IMR-90 (cell line): ENCODE data around the gene CAPRIN1. TPM values are rescaled to one million over a fixed set of nuclear protein-coding genes. Genes with fewer than 3 reads are reported as not detected.

Experiments used
- ATAC-seq: fragments of 200-7000 bp; cut with Tn5 transposase; 2 replicates; pipeline ENCODE4 v1.9.1; 2020; ENCODE audit warnings: low read depth, mild to moderate bottlenecking, moderate library complexity
- BruUV-seq: library from RNA; stranded (reverse); fragments of 400-500 nt; replicated peaks from 2 replicates; lab custom pipeline; 2021; lab: Mats Ljungman, UMichigan
- CTCF ChIA-PET: fragments of 300-600 bp; formaldehyde crosslinking; extraction: SDS; loops from one replicate; lab custom pipeline; 2021; ENCODE audit warnings: antibody characterized with exemption; lab: Yijun Ruan, JAX
- POLR2A ChIA-PET: fragments of 300-600 bp; sonication (Branson Sonifier 250); formaldehyde crosslinking; loops from one replicate; lab custom pipeline; 2022; ENCODE audit warnings: antibody characterized with exemption; ENCODE audit not compliant: unreplicated experiment; lab: Charles Lee
- DNase-seq: peaks from one replicate; pipeline ENCODE4 v3.0.0; 2013
- H2AFZ ChIP-seq: replicated peaks from 2 replicates; pipeline ENCODE3; 2013; ENCODE audit warnings: low read length, mild to moderate bottlenecking; ENCODE audit not compliant: poor library complexity
- H2AK5ac ChIP-seq: 2 replicates; pipeline ENCODE4 v1.6.1; 2013; ENCODE audit warnings: low read depth, low read length, inconsistent platforms
- H2AK9ac ChIP-seq: replicated peaks from 2 replicates; pipeline ENCODE3; 2013; ENCODE audit warnings: mild to moderate bottlenecking, low read depth, low read length, moderate library complexity; ENCODE audit not compliant: poor library complexity
- H2BK120ac ChIP-seq: 2 replicates; pipeline ENCODE4 v1.6.1; 2013; ENCODE audit warnings: low read depth, low read length, inconsistent platforms
- H2BK15ac ChIP-seq: 3 replicates; pipeline ENCODE4 v1.6.1; 2013; ENCODE audit warnings: low read depth, low read length, inconsistent platforms
- H2BK20ac ChIP-seq: 2 replicates; pipeline ENCODE4 v1.6.1; 2013; ENCODE audit warnings: low read depth, mild to moderate bottlenecking, inconsistent platforms, low read length, moderate library complexity
- H2BK5ac ChIP-seq: 2 replicates; pipeline ENCODE4 v1.6.1; 2013; ENCODE audit warnings: mild to moderate bottlenecking, low read depth, low read length, inconsistent platforms; ENCODE audit not compliant: poor library complexity, severe bottlenecking
- H3K14ac ChIP-seq: replicated peaks from 2 replicates; pipeline ENCODE4 v1.6.1; 2013; ENCODE audit warnings: low read depth, low read length, inconsistent platforms
- H3K18ac ChIP-seq: 2 replicates; pipeline ENCODE4 v1.6.1; 2013; ENCODE audit warnings: low read depth, low read length, control low read depth
- H3K23ac ChIP-seq: 2 replicates; pipeline ENCODE4 v1.6.1; 2013; ENCODE audit warnings: low read depth, low read length, inconsistent platforms
- H3K27ac ChIP-seq: 2 replicates; pipeline ENCODE4 v1.5.1; 2013; ENCODE audit warnings: mild to moderate bottlenecking, control low read depth, low read length; ENCODE audit not compliant: insufficient read depth
- H3K27me3 ChIP-seq: 2 replicates; pipeline ENCODE4 v1.6.1; 2013; ENCODE audit warnings: low read length; ENCODE audit not compliant: control insufficient read depth, insufficient read depth
- H3K36me3 ChIP-seq: 2 replicates; pipeline ENCODE4 v1.6.1; 2013; ENCODE audit warnings: low read length, mixed read lengths; ENCODE audit not compliant: control insufficient read depth, insufficient read depth
- H3K4ac ChIP-seq: 2 replicates; pipeline ENCODE4 v1.6.1; 2013; ENCODE audit warnings: low read depth, low read length, inconsistent platforms
- H3K4me1 ChIP-seq: 2 replicates; pipeline ENCODE4 v1.6.1; 2013; ENCODE audit warnings: low read length, mixed read lengths; ENCODE audit not compliant: control insufficient read depth, insufficient read depth
- H3K4me2 ChIP-seq: 2 replicates; pipeline ENCODE4 v1.6.1; 2013; ENCODE audit warnings: low read depth, mild to moderate bottlenecking, control low read depth, low read length, moderate library complexity
- H3K4me3 ChIP-seq: 2 replicates; pipeline ENCODE4 v1.5.1; 2013; ENCODE audit warnings: low read depth, mild to moderate bottlenecking, control low read depth, low read length, moderate library complexity; ENCODE audit not compliant: insufficient read depth
- H3K56ac ChIP-seq: 2 replicates; pipeline ENCODE4 v1.6.1; 2013; ENCODE audit warnings: low read length, inconsistent platforms; ENCODE audit not compliant: insufficient read depth; ENCODE audit errors: extremely low read depth
- H3K79me1 ChIP-seq, 2 experiments: 2 replicates each; pipeline ENCODE4 v1.6.1; 2013; ENCODE audit warnings: low read length in 2 of 2, inconsistent platforms in 1 of 2, low read depth in 1 of 2
- H3K9ac ChIP-seq: 2 replicates; pipeline ENCODE4 v1.6.1; 2013; ENCODE audit warnings: low read depth, low read length, control low read depth
- H3K9me1 ChIP-seq: 2 replicates; pipeline ENCODE4 v1.6.1; 2013; ENCODE audit warnings: low read length, inconsistent platforms; ENCODE audit not compliant: insufficient read depth
- H3K9me3 ChIP-seq: 2 replicates; pipeline ENCODE4 v1.6.1; 2013; ENCODE audit warnings: low read length; ENCODE audit not compliant: control insufficient read depth, insufficient read depth
- H4K20me1 ChIP-seq: 2 replicates; pipeline ENCODE4 v1.6.1; 2013; ENCODE audit warnings: low read length, inconsistent platforms; ENCODE audit not compliant: insufficient read depth
- H4K5ac ChIP-seq: 2 replicates; pipeline ENCODE4 v1.6.1; 2013; ENCODE audit warnings: mild to moderate bottlenecking, low read depth, low read length, control low read depth
- H4K8ac ChIP-seq, 2 experiments: 2 replicates each; pipeline ENCODE4 v1.6.1; 2013; ENCODE audit warnings: low read depth in 2 of 2, low read length in 2 of 2, control low read depth in 1 of 2, inconsistent platforms in 1 of 2
- H4K91ac ChIP-seq: 2 replicates; pipeline ENCODE4 v1.6.1; 2013; ENCODE audit warnings: low read depth, low read length, inconsistent platforms; ENCODE audit not compliant: insufficient read depth
- BHLHE40 ChIP-seq: fragments of 150-350 bp; IDR thresholded peaks from 2 replicates; pipeline ENCODE4 v1.6.1; 2016; ENCODE audit warnings: mild to moderate bottlenecking, low read depth, low read length
- CEBPB ChIP-seq: IDR thresholded peaks from 2 replicates; pipeline ENCODE4 v1.6.1; 2012; ENCODE audit warnings: low read depth, low read length, improper control_type of control experiment
- CHD1 ChIP-seq: IDR thresholded peaks from 2 replicates; pipeline ENCODE4 v1.6.1; 2012; ENCODE audit warnings: low read depth, low read length, improper control_type of control experiment
- CTCF ChIP-seq: conservative IDR thresholded peaks from 2 replicates; pipeline ENCODE4 v1.5.1; 2012; ENCODE audit warnings: mild to moderate bottlenecking, low read depth, low read length, improper control_type of control experiment
- ELK1 ChIP-seq: fragments of 150-350 bp; IDR thresholded peaks from 2 replicates; pipeline ENCODE4 v1.6.1; 2016; ENCODE audit warnings: low read depth, mild to moderate bottlenecking, low read length, moderate library complexity, borderline replicate concordance
- FOS ChIP-seq: fragments of 150-350 bp; IDR thresholded peaks from 2 replicates; pipeline ENCODE4 v1.6.1; 2016; ENCODE audit warnings: low read depth, low read length
- MAFK ChIP-seq: IDR thresholded peaks from 2 replicates; pipeline ENCODE4 v1.6.1; 2012; ENCODE audit warnings: low read depth, low read length, improper control_type of control experiment
- MAZ ChIP-seq: IDR thresholded peaks from 2 replicates; pipeline ENCODE4 v1.6.1; 2012; ENCODE audit warnings: low read depth, mild to moderate bottlenecking, low read length, improper control_type of control experiment, moderate library complexity, borderline replicate concordance
- MXI1 ChIP-seq: IDR thresholded peaks from 2 replicates; pipeline ENCODE4 v1.6.1; 2012; ENCODE audit warnings: low read depth, mild to moderate bottlenecking, low read length, moderate library complexity, borderline replicate concordance
- NFE2L2 ChIP-seq: fragments of 150-350 bp; IDR thresholded peaks from 2 replicates; pipeline ENCODE4 v1.6.1; 2016; ENCODE audit warnings: low read depth, mild to moderate bottlenecking, low read length
- POLR2A ChIP-seq: IDR thresholded peaks from 2 replicates; pipeline ENCODE4 v1.6.1; 2012; ENCODE audit warnings: mild to moderate bottlenecking, low read depth, low read length
- RAD21 ChIP-seq: IDR thresholded peaks from 2 replicates; pipeline ENCODE4 v1.6.1; 2012; ENCODE audit warnings: low read length, improper control_type of control experiment
- RCOR1 ChIP-seq: IDR thresholded peaks from 2 replicates; pipeline ENCODE4 v1.6.1; 2012; ENCODE audit warnings: mild to moderate bottlenecking, low read length, improper control_type of control experiment; ENCODE audit not compliant: insufficient replicate concordance
- RFX5 ChIP-seq: IDR thresholded peaks from 2 replicates; pipeline ENCODE4 v1.8.0; 2012; ENCODE audit warnings: low read depth, mild to moderate bottlenecking, low read length, moderate library complexity
- SMC3 ChIP-seq: fragments of 150-350 bp; IDR thresholded peaks from 2 replicates; pipeline ENCODE4 v1.6.1; 2016; ENCODE audit warnings: low read depth, mild to moderate bottlenecking, antibody characterized with exemption, low read length, moderate library complexity
- USF2 ChIP-seq: fragments of 150-350 bp; IDR thresholded peaks from 2 replicates; pipeline ENCODE4 v1.6.1; 2017; ENCODE audit warnings: mild to moderate bottlenecking, antibody characterized with exemption, low read length, low read depth
- WGBS, 2 experiments: methylation state at CpG; one replicate each; pipeline versions ENCODE4 v1.1.5 to v1.1.7; 2013; ENCODE audit warnings: missing lambda C conversion rate in 2 of 2; ENCODE audit not compliant: insufficient read length in 1 of 2; ENCODE audit errors: extremely low coverage in 2 of 2; 5-methylcytosine and 5-hydroxymethylcytosine counted together
- dilution Hi-C: fragments of 300-500 bp; cut with HindIII; formaldehyde crosslinking; loops from one replicate; pipeline ENCODE4 v1.14.3; 2018; ENCODE audit warnings: low sequenced_read_pairs; ENCODE audit not compliant: unreplicated experiment
- in situ Hi-C: fragments of 300-500 bp; cut with MboI; formaldehyde crosslinking; loops from 3 replicates; pipeline ENCODE4 v1.14.3; 2019; ENCODE audit warnings: low sequenced_read_pairs, inconsistent platforms, mixed read lengths
- intact Hi-C: fragments of 100-400 bp; cut with micrococcal nuclease; formaldehyde crosslinking; loops from 2 replicates; pipeline ENCODE4 v1.10.0; 2022
- polyA plus RNA-seq, 3 experiments: library from polyadenylated mRNA; depleted of rRNA; stranded (reverse); fragments of >200 nt; gene quantifications; 2 replicates each; pipeline ENCODE4 v1.2.3, GENCODE V29; 2012; ENCODE audit warnings: low replicate concordance in 1 of 3
- total RNA-seq: library from RNA; depleted of rRNA; stranded (reverse); fragments of >200 nt; gene quantifications from 2 replicates; pipeline ENCODE4 v1.2.3, GENCODE V29; 2012

CAPRIN1 gene
- total and polyA plus RNA-seq, 2 of the 4 experiments (the other 2 are of a cell fraction) = 127 to 253 TPM

GRCh38 chr11:34148504-34149165 lies 97.1 kb downstream of the CAPRIN1 start:
- H4K91ac ChIP-seq = no peak overlapping the region
- in situ Hi-C loops = no loop called here
- intact Hi-C loops = no loop called here
- no peak overlapping the region for H4K5ac ChIP-seq
- no peak overlapping the region for H2AK5ac ChIP-seq
- no peak overlapping the region for H4K8ac ChIP-seq
- no peak overlapping the region for H2BK15ac ChIP-seq
- H3K4me1 ChIP-seq = no peaks in the 10 kb centered on the region; the same call in 1 of the 2 replicates
- H3K27ac ChIP-seq = no peak overlapping the region
- CTCF ChIA-PET = interaction anchor here (0.6 kb wide), 1 partner anchor 235 kb away, joined by 7 read pairs; no protein-coding TSS in a partner anchor
- no peak overlapping the region for H3K4me3 ChIP-seq
- no peak overlapping the region for H2BK20ac ChIP-seq
- no peak overlapping the region for H3K18ac ChIP-seq
- dilution Hi-C loops = no loop called here
- no peak overlapping the region for H3K4ac ChIP-seq
- no peak for ATAC-seq
- H3K9ac ChIP-seq = no peak overlapping the region
- no peaks in the 10 kb centered on the region; a peak in 1 of 4 replicates for H3K79me1 ChIP-seq
- H3K23ac ChIP-seq = no peak overlapping the region
- no peak for DNase-seq
- BruUV-seq = no TSS peak
- no peaks in the 10 kb centered on the region for H3K9me1 ChIP-seq
- H3K9me3 ChIP-seq = no peaks in the 10 kb centered on the region
- H4K20me1 ChIP-seq = no peaks in the 10 kb centered on the region
- no peaks in the 10 kb centered on the region for H3K27me3 ChIP-seq
- H3K4me2 ChIP-seq = no peak overlapping the region
- H2BK5ac ChIP-seq = no peak overlapping the region
- POLR2A ChIA-PET = no interaction called here
- no peak overlapping the region for H3K56ac ChIP-seq
- H3K14ac ChIP-seq = no peak overlapping the region
- TF ChIP-seq CHD1 (no peak), SMC3 (no peak), POLR2A (no peak), FOS (no peak), CEBPB (no peak), MAFK (no peak), NFE2L2 (no peak), USF2 (no peak), CTCF (no peak), RCOR1 (no peak), ELK1 (no peak), MAZ (no peak), RFX5 (no peak), BHLHE40 (no peak), RAD21 (no peak), MXI1 (no peak)
- no peak overlapping the region for H2AK9ac ChIP-seq
- H3K36me3 ChIP-seq = peaks cover 50% of the 10 kb centered on the region
- no peak overlapping the region for H2AFZ ChIP-seq
- 100% methylated on average over 1 of the region's 16 CpGs; no CpG with 5 or more reads in 1 of the 2 experiments for WGBS, 2 experiments
- no peak overlapping the region for H2BK120ac ChIP-seq
